NB4 (cell line): Measurements from ENCODE around the gene NELFCD.

ENCODE experiments used
- POLR2A ChIP-seq: IDR thresholded peaks from 2 replicates; pipeline ENCODE4 v1.6.1; 2011; ENCODE audit warnings: mild to moderate bottlenecking; ENCODE audit not compliant: insufficient read length; ENCODE audit errors: extremely low read depth
- TF ChIP-seq, protein P1 (sequence below): IDR thresholded peaks from one replicate; pipeline ENCODE4 v1.5.1; 2012; ENCODE audit warnings: low read depth, low read length

DNA sequence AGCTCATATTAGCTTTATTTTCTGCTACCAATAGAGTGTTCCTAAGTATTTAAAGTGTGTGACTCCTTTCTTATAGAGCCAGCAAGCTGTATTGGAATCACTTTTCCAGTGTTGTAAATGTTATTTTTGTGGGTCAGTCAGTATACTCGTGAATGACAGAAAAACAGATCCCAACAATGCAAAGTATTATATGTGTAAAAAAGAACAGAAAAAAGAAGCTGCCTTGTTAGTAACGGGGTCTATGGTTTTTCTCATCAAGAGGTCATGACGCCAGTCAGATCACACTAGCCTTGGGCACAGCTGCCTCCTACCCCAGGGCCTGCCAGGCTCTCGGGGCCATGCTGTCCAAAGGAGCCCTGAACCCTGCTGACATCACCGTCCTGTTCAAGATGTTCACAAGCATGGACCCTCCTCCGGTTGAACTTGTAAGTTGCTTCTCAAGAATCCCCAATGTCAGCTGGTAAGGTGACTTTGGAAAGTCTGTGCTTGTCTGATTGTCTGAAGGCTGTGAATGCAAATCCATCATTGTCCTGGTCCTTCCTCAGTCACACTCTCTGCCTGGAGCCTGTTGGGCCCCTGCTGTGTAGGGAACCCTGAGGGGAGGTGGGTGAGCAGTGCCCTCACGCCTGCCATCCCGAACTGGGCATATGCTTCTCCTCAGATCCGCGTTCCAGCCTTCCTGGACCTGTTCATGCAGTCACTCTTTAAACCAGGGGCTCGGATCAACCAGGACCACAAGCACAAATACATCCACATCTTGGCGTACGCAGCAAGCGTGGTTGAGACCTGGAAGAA lies 9.8 kb downstream of the NELFCD start:
- TF ChIP-seq, protein P1, sequence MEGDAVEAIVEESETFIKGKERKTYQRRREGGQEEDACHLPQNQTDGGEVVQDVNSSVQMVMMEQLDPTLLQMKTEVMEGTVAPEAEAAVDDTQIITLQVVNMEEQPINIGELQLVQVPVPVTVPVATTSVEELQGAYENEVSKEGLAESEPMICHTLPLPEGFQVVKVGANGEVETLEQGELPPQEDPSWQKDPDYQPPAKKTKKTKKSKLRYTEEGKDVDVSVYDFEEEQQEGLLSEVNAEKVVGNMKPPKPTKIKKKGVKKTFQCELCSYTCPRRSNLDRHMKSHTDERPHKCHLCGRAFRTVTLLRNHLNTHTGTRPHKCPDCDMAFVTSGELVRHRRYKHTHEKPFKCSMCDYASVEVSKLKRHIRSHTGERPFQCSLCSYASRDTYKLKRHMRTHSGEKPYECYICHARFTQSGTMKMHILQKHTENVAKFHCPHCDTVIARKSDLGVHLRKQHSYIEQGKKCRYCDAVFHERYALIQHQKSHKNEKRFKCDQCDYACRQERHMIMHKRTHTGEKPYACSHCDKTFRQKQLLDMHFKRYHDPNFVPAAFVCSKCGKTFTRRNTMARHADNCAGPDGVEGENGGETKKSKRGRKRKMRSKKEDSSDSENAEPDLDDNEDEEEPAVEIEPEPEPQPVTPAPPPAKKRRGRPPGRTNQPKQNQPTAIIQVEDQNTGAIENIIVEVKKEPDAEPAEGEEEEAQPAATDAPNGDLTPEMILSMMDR, result no peak
- TF ChIP-seq POLR2A, result no peak
